DOHH2 (cell line): ENCODE data around the gene LAMA3.

Experiments used
- H3F3A ChIP-seq: fragments of 200-600 bp; sonication (generic), shearing (Covaris generic); 2 replicates; pipeline ENCODE4 v1.6.0; 2016; ENCODE audit warnings: antibody characterized with exemption, mild to moderate bottlenecking; ENCODE audit not compliant: control insufficient read depth, insufficient read depth
- H3K27ac ChIP-seq: fragments of 200-600 bp; sonication (generic); 2 replicates; pipeline ENCODE4 v1.5.1; 2014; ENCODE audit warnings: low read depth, mild to moderate bottlenecking, low read length, moderate library complexity
- H3K27me3 ChIP-seq: fragments of 200-600 bp; sonication (generic); 2 replicates; pipeline ENCODE4 v1.6.1; 2014; ENCODE audit warnings: mild to moderate bottlenecking, low read length, mixed read lengths; ENCODE audit not compliant: control insufficient read depth
- H3K36me3 ChIP-seq: fragments of 200-600 bp; sonication (generic); 2 replicates; pipeline ENCODE4 v1.6.1; 2014; ENCODE audit warnings: mild to moderate bottlenecking, low read length, moderate library complexity, mixed read lengths; ENCODE audit not compliant: control insufficient read depth
- H3K4me1 ChIP-seq: fragments of 200-600 bp; sonication (generic); 2 replicates; pipeline ENCODE4 v1.6.1; 2014; ENCODE audit warnings: mild to moderate bottlenecking, low read length, mixed read lengths; ENCODE audit not compliant: control insufficient read depth
- H3K4me2 ChIP-seq: fragments of 200-600 bp; sonication (generic); 2 replicates; pipeline ENCODE4 v1.6.0; 2014; ENCODE audit warnings: mild to moderate bottlenecking, low read length, moderate library complexity
- H3K4me3 ChIP-seq: fragments of 200-600 bp; sonication (generic); 2 replicates; pipeline ENCODE4 v1.5.1; 2014; ENCODE audit warnings: mild to moderate bottlenecking, low read length, mixed read lengths
- H3K79me2 ChIP-seq: fragments of 200-600 bp; sonication (generic); 2 replicates; pipeline ENCODE4 v1.6.1; 2014; ENCODE audit warnings: mild to moderate bottlenecking, low read length, mixed read lengths; ENCODE audit not compliant: control insufficient read depth
- H3K9me2 ChIP-seq: fragments of 200-600 bp; sonication (generic); replicated peaks from 2 replicates; pipeline ENCODE4 v1.6.1; 2014; ENCODE audit warnings: mild to moderate bottlenecking, low read length, mixed read lengths; ENCODE audit not compliant: control insufficient read depth
- H3K9me3 ChIP-seq: fragments of 200-600 bp; sonication (generic); 2 replicates; pipeline ENCODE4 v1.6.1; 2014; ENCODE audit warnings: antibody characterized with exemption, low read length, mixed read lengths; ENCODE audit not compliant: control insufficient read depth, insufficient read depth
- H4K20me1 ChIP-seq: fragments of 200-600 bp; sonication (generic); 2 replicates; pipeline ENCODE4 v1.6.0; 2014; ENCODE audit warnings: low read depth, mild to moderate bottlenecking, antibody characterized with exemption, low read length, moderate library complexity; ENCODE audit not compliant: control insufficient read depth, insufficient read depth
- EZH2phosphoT487 ChIP-seq: fragments of 200-600 bp; sonication (generic); IDR thresholded peaks from 2 replicates; pipeline ENCODE4 v1.6.1; 2017; ENCODE audit warnings: borderline replicate concordance, mild to moderate bottlenecking, antibody characterized with exemption, low read length, moderate library complexity, mixed read lengths
- TF ChIP-seq, protein P1 (sequence below): fragments of 200-600 bp; sonication (generic); IDR thresholded peaks from one replicate; pipeline ENCODE4 v1.5.1; 2014; ENCODE audit warnings: antibody characterized with exemption, mild to moderate bottlenecking, low read depth, low read length; ENCODE audit not compliant: poor library complexity, severe bottlenecking

Gene LAMA3

DNA sequence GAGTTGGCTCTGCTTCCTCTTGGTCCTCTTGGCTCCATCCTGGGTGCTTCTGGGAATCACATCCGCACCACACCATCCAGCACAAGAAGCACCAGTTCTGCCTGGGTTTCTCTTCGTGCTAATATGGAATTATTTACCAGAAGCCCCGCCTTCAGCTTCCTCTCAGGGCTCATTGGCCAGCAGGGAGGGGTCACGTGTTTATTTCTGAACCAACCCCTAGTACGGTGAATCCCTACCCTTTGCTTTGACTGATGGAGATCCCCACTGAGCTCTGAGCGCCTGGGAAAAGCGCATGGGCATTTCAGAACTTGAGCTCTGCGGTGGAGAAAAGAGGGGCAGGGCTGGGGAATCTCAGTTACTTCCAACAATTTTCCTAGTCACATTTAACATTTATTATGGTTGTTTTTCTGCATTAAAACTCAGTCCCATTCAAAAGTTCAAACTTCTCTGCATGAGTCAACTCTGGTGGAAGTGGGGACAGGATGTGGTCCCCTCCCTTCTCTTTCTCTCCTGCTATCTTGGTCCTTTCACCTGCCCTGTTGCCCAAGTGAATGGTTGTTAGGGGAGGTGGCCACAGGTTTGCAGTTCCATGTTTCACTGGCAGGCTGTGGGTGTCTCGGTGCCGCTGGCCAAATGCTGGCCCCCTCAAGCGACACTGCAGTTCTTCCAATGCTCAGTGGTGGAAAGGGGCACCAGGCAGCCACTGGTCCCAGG, 248.9 kb downstream of the LAMA3 start:
- Histone ChIP-seq H3K9me3 (no peaks in the 10 kb centered on the region), H3K79me2 (no peaks in the 10 kb centered on the region), H3F3A (no peaks in the 10 kb centered on the region), H4K20me1 (no peaks in the 10 kb centered on the region), H3K4me2 (no peak overlapping the region), H3K36me3 (no peaks in the 10 kb centered on the region), H3K27me3 (no peaks in the 10 kb centered on the region), H3K27ac (no peak overlapping the region), H3K4me1 (peaks cover 20% of the 10 kb centered on the region), H3K9me2 (no peaks in the 10 kb centered on the region), H3K4me3 (no peak overlapping the region)
- TF ChIP-seq EZH2phosphoT487 = no peak
- TF ChIP-seq, protein P1, sequence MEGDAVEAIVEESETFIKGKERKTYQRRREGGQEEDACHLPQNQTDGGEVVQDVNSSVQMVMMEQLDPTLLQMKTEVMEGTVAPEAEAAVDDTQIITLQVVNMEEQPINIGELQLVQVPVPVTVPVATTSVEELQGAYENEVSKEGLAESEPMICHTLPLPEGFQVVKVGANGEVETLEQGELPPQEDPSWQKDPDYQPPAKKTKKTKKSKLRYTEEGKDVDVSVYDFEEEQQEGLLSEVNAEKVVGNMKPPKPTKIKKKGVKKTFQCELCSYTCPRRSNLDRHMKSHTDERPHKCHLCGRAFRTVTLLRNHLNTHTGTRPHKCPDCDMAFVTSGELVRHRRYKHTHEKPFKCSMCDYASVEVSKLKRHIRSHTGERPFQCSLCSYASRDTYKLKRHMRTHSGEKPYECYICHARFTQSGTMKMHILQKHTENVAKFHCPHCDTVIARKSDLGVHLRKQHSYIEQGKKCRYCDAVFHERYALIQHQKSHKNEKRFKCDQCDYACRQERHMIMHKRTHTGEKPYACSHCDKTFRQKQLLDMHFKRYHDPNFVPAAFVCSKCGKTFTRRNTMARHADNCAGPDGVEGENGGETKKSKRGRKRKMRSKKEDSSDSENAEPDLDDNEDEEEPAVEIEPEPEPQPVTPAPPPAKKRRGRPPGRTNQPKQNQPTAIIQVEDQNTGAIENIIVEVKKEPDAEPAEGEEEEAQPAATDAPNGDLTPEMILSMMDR = no peak

DNA sequence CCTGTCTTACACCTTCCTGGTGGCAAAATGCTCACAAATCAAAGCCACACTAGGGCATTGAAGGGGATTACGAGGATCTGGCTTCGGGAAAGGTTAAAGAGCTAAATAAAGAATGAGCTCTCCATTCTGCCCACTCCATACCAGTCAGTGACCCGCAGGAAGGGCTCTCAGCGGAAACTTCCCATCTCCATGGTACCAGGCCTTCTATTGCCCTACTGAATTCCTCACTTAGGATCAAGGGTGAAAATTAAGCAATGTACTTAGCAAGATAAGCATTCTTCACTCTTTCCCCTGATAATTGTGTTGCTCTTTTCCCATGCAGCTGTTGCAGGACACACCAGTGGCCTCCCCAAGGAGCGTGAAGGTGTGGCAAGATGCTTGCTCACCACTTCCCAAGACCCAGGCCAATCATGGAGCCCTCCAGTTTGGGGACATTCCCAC, 249.7 kb downstream of the LAMA3 start:
- Histone ChIP-seq H3K9me2 (no peaks in the 10 kb centered on the region), H3K4me1 (peaks cover 19% of the 10 kb centered on the region), H4K20me1 (no peaks in the 10 kb centered on the region), H3K79me2 (no peaks in the 10 kb centered on the region), H3K9me3 (no peaks in the 10 kb centered on the region), H3K36me3 (no peaks in the 10 kb centered on the region), H3K4me2 (no peak overlapping the region), H3K27me3 (no peaks in the 10 kb centered on the region), H3K4me3 (no peak overlapping the region), H3F3A (no peaks in the 10 kb centered on the region), H3K27ac (no peak overlapping the region)
- TF ChIP-seq, protein P1 = no peak
- no peak for TF ChIP-seq EZH2phosphoT487

GRCh38 chr18:23939366-23939765, 250.1 kb downstream of the LAMA3 start:
- Histone ChIP-seq H3K79me2 (no peaks in the 10 kb centered on the region), H3K9me3 (no peaks in the 10 kb centered on the region), H3K4me3 (no peak overlapping the region), H3K27me3 (no peaks in the 10 kb centered on the region), H3K36me3 (no peaks in the 10 kb centered on the region), H3K4me2 (no peak overlapping the region), H4K20me1 (no peaks in the 10 kb centered on the region), H3K27ac (no peak overlapping the region), H3K4me1 (peaks cover 15% of the 10 kb centered on the region), H3K9me2 (no peaks in the 10 kb centered on the region), H3F3A (no peaks in the 10 kb centered on the region)
- TF ChIP-seq, protein P1 = no peak
- TF ChIP-seq EZH2phosphoT487 = no peak
